Measurements from ENCODE around the gene KY. TPM values are rescaled to one million over a fixed set of nuclear protein-coding genes. Genes with fewer than 3 reads are reported as not detected.

KY gene
- total and polyA plus RNA-seq, 9 of the 15 experiments (the other 6 are each of a cell fraction or from before 2014, with no cell fraction given): not detected

DNA sequence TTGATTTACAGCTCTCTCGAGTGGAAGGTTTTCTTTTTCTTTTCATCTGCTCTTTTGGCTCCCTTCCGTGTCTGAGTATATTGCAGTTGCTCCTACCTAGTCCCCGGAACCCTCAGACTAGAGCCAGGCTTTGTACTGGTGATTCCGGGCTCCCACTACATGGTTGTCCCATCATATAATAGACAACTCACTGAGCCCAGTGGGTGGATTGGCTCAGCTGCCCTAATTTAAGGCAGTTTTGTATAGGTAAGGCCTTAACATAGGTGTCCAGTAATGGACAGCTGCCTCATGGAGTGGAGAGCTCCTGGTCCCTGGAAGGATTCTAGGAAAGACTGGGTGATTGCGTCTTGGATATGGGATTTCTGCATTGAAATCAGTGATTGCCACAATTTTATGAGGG is 58.0 kb downstream of the KY start:
- Histone ChIP-seq H3K4me3 (no peak overlapping the region), H3K36me3 (ENCODE audit: control insufficient read depth, insufficient read depth, low read length) (no peaks in the 10 kb centered on the region), H3K27ac (ENCODE audit: extremely low read depth, low read depth, low read length) (no peak overlapping the region), H3K79me2 (ENCODE audit: control insufficient read depth, insufficient read depth, low read length) (no peaks in the 10 kb centered on the region), H3K4me1 (replicated peaks in 1 of 2; ENCODE audit: control insufficient read depth in 2 of 2, insufficient read depth in 2 of 2, low read length in 2 of 2) (no peaks in the 10 kb centered on the region), H3K27me3 (ENCODE audit: control insufficient read depth in 2 of 2, insufficient read depth in 2 of 2, low read length in 2 of 2) (peaks cover 0 to 10% of the 10 kb centered on the region in 2 experiments; a peak in 1 of 5 replicates), H3K9me3 (replicated peaks; ENCODE audit: control insufficient read depth, insufficient read depth, low read depth, low read length) (no peaks in the 10 kb centered on the region), H3K4me2 (ENCODE audit: insufficient read depth, low read length) (no peak overlapping the region), H3K9me1 (ENCODE audit: control insufficient read depth, insufficient read depth, low read length) (no peaks in the 10 kb centered on the region), H4K20me1 (replicated peaks; ENCODE audit: control insufficient read depth, insufficient read depth, low read length) (no peaks in the 10 kb centered on the region), H2AFZ (ENCODE audit: low read depth, low read length) (no peak overlapping the region), H3K9ac (ENCODE audit: insufficient read depth in 1 of 2, low read depth in 2 of 2, low read length in 2 of 2) (no peak overlapping the region)
- intact Hi-C loops (cut with micrococcal nuclease) (no loop called here), in situ Hi-C loops (cut with MboI) (no loop called here)
- no TSS peak for BruUV-seq (replicated peaks)
- FAIRE-seq: no peak
- TF ChIP-seq ETV1 (tag; conservative IDR thresholded peaks at IDR 0.05; ENCODE audit: low read depth) (no peak), ZNF584 (CRISPR knock-in tag; IDR thresholded peaks at IDR 0.05; ENCODE audit: low read depth) (no peak), PHTF2 (CRISPR knock-in tag; IDR thresholded peaks at IDR 0.05) (no peak), TAF1 (IDR thresholded peaks at IDR 0.05; ENCODE audit: control insufficient read depth, extremely low read depth, insufficient read depth, low read length, severe bottlenecking) (no peak), FUS (optimal IDR thresholded peaks at IDR 0.05; ENCODE audit: low read depth, low read length) (no peak), NR2F6 (CRISPR knock-in tag; IDR thresholded peaks at IDR 0.05) (no peak), SAFB (IDR thresholded peaks at IDR 0.05; ENCODE audit: borderline replicate concordance, low read depth, low read length) (no peak), ELF4 (CRISPR knock-in tag; IDR thresholded peaks at IDR 0.05) (no peak), ZC3H4 (CRISPR knock-in tag; IDR thresholded peaks at IDR 0.05; ENCODE audit: borderline replicate concordance) (no peak), ZNF24 (IDR thresholded peaks at IDR 0.05) (no peak), RCOR1 (IDR thresholded peaks at IDR 0.05; ENCODE audit: borderline replicate concordance in 1 of 2, low read depth in 2 of 2, low read length in 2 of 2) (no peak), ILK (tag; IDR thresholded peaks at IDR 0.05; ENCODE audit: borderline replicate concordance, low read depth) (no peak), MCM7 (IDR thresholded peaks at IDR 0.05) (no peak), CHD4 (IDR thresholded peaks at IDR 0.05; ENCODE audit: insufficient read depth, insufficient replicate concordance, low read depth, low read length, poor library complexity, severe bottlenecking) (no peak)
- TF ChIP-seq, protein P1, sequence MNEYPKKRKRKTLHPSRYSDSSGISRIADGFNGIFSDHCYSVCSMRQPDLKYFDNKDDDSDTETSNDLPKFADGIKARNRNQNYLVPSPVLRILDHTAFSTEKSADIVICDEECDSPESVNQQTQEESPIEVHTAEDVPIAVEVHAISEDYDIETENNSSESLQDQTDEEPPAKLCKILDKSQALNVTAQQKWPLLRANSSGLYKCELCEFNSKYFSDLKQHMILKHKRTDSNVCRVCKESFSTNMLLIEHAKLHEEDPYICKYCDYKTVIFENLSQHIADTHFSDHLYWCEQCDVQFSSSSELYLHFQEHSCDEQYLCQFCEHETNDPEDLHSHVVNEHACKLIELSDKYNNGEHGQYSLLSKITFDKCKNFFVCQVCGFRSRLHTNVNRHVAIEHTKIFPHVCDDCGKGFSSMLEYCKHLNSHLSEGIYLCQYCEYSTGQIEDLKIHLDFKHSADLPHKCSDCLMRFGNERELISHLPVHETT (CRISPR knock-in tag; conservative IDR thresholded peaks at IDR 0.05 in 1 of 2, IDR thresholded peaks at IDR 0.05 in 1 of 2): no peak
- TF ChIP-seq, protein P2, sequence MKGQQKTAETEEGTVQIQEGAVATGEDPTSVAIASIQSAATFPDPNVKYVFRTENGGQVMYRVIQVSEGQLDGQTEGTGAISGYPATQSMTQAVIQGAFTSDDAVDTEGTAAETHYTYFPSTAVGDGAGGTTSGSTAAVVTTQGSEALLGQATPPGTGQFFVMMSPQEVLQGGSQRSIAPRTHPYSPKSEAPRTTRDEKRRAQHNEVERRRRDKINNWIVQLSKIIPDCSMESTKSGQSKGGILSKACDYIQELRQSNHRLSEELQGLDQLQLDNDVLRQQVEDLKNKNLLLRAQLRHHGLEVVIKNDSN (CRISPR knock-in tag; IDR thresholded peaks at IDR 0.05): no peak
- WGBS (ENCODE audit: insufficient coverage, low coverage, missing lambda C conversion rate): 0% methylated on average over 5 of the region's 5 CpGs
- POLR2A ChIA-PET: no interaction called here
- no peak for DNase-seq (ENCODE audit: extremely low read depth in 1 of 4, low spot score in 3 of 4)
- CTCF ChIA-PET (ENCODE audit: low intra/inter-chr PET ratio): no interaction called here
- ATAC-seq: no peak

Data from K562 (cell line).